GM23338 (cell line): Measurements from ENCODE around the gene SUPT6H. TPM values are rescaled to one million over a fixed set of nuclear protein-coding genes. Genes with fewer than 3 reads are reported as not detected.

Experiments
- ATAC-seq: fragments of 200-7000 bp; cut with Tn5 transposase; 3 replicates; pipeline ENCODE4 v1.9.1; 2020
- DNase-seq: peaks from one replicate; pipeline ENCODE4 v3.0.0-alpha.2; 2015; ENCODE audit warnings: low spot score
- H2AFZ ChIP-seq: fragments of 200-600 bp; sonication (generic); 2 replicates; pipeline ENCODE4 v1.8.0; 2016; ENCODE audit warnings: antibody characterized with exemption, mild to moderate bottlenecking, moderate library complexity
- H3F3A ChIP-seq: fragments of 200-600 bp; sonication (generic); replicated peaks from 2 replicates; pipeline ENCODE4 v1.8.0; 2017; ENCODE audit warnings: antibody characterized with exemption, mixed run types, low read depth
- H3K27ac ChIP-seq: fragments of 200-600 bp; sonication (generic); 2 replicates; pipeline ENCODE4 v1.6.1; 2016; ENCODE audit warnings: low read depth
- H3K27me3 ChIP-seq: fragments of 200-600 bp; sonication (generic); 2 replicates; pipeline ENCODE4 v1.8.0; 2016; ENCODE audit warnings: mild to moderate bottlenecking, mixed run types, moderate library complexity; ENCODE audit not compliant: insufficient read depth
- H3K36me3 ChIP-seq: fragments of 200-600 bp; sonication (generic); 2 replicates; pipeline ENCODE4 v1.8.0; 2016; ENCODE audit warnings: mild to moderate bottlenecking; ENCODE audit not compliant: insufficient read depth
- H3K4me1 ChIP-seq: fragments of 200-600 bp; sonication (generic); 2 replicates; pipeline ENCODE4 v1.8.0; 2016; ENCODE audit warnings: mild to moderate bottlenecking, moderate library complexity; ENCODE audit not compliant: insufficient read depth
- H3K4me2 ChIP-seq: fragments of 200-600 bp; sonication (generic); 2 replicates; pipeline ENCODE4 v1.7.1; 2017; ENCODE audit warnings: mixed run types
- H3K4me3 ChIP-seq: fragments of 200-600 bp; sonication (generic); 2 replicates; pipeline ENCODE4 v1.6.1; 2016; ENCODE audit warnings: mixed run types
- H3K79me2 ChIP-seq: fragments of 200-600 bp; sonication (generic); replicated peaks from 2 replicates; pipeline ENCODE4 v1.8.0; 2017; ENCODE audit warnings: mild to moderate bottlenecking; ENCODE audit not compliant: insufficient read depth
- H3K9me2 ChIP-seq: fragments of 200-600 bp; sonication (generic); 2 replicates; pipeline ENCODE4 v1.8.0; 2017; ENCODE audit not compliant: insufficient read depth
- H4K20me1 ChIP-seq: fragments of 200-600 bp; sonication (generic); replicated peaks from 2 replicates; pipeline ENCODE4 v1.8.0; 2017; ENCODE audit warnings: mild to moderate bottlenecking; ENCODE audit not compliant: insufficient read depth
- H3K27ac Mint-ChIP-seq: 2 replicates; pipeline ENCODE4 v1.8.0; 2020; ENCODE audit warnings: inconsistent platforms, mild to moderate bottlenecking, moderate library complexity, mixed read lengths
- H3K27me3 Mint-ChIP-seq: 3 replicates; pipeline ENCODE4 v1.8.0; 2022; ENCODE audit warnings: low read depth, mild to moderate bottlenecking, moderate library complexity, mixed read lengths, inconsistent platforms; ENCODE audit not compliant: insufficient read depth, poor library complexity
- H3K36me3 Mint-ChIP-seq: 3 replicates; pipeline ENCODE4 v1.8.0; 2021; ENCODE audit warnings: low read depth, mild to moderate bottlenecking, inconsistent platforms, moderate library complexity, mixed read lengths
- H3K4me1 Mint-ChIP-seq: 3 replicates; pipeline ENCODE4 v1.8.0; 2020; ENCODE audit warnings: mild to moderate bottlenecking, inconsistent platforms, mixed read lengths
- H3K4me3 Mint-ChIP-seq: 3 replicates; pipeline ENCODE4 v1.8.0; 2021; ENCODE audit warnings: moderate library complexity, mild to moderate bottlenecking, inconsistent platforms, mixed read lengths
- H3K9me3 Mint-ChIP-seq: 3 replicates; pipeline ENCODE4 v1.8.0; 2020; ENCODE audit warnings: moderate library complexity, mild to moderate bottlenecking, inconsistent platforms, mixed read lengths
- CREB1 ChIP-seq: fragments of 250-450 bp; sonication (Bioruptor Pico); IDR thresholded peaks from 2 replicates; pipeline ENCODE4 v1.5.0; 2020; ENCODE audit warnings: low read depth, mild to moderate bottlenecking, moderate library complexity
- CTCF ChIP-seq, 2 experiments: fragments of 200-600 bp in 1 of 2; sonication (generic) in 1 of 2; conservative IDR thresholded peaks; 2 replicates each; pipeline versions ENCODE4 v1.5.1 to v1.6.1; 2016 to 2017; ENCODE audit warnings: antibody characterized with exemption in 2 of 2, low read depth in 2 of 2, mild to moderate bottlenecking in 2 of 2, moderate library complexity in 1 of 2
- ETS1 ChIP-seq: IDR thresholded peaks from 2 replicates; pipeline ENCODE4 v1.6.1; 2016; ENCODE audit warnings: antibody characterized with exemption
- EZH2 ChIP-seq: fragments of 200-600 bp; sonication (generic); IDR thresholded peaks from one replicate; pipeline ENCODE4 v1.8.0; 2017; ENCODE audit warnings: antibody characterized with exemption, mild to moderate bottlenecking, low read depth; ENCODE audit not compliant: unreplicated experiment
- EZH2phosphoT487 ChIP-seq: fragments of 200-600 bp; sonication (generic); IDR thresholded peaks from one replicate; pipeline ENCODE4 v1.8.1; 2018; ENCODE audit warnings: antibody characterized with exemption; ENCODE audit not compliant: unreplicated experiment
- JUNB ChIP-seq: IDR thresholded peaks from one replicate; pipeline ENCODE4 v1.6.1; 2016; ENCODE audit warnings: antibody characterized with exemption; ENCODE audit not compliant: unreplicated experiment
- NANOG ChIP-seq: IDR thresholded peaks from 2 replicates; pipeline ENCODE4 v1.6.1; 2016; ENCODE audit warnings: antibody characterized with exemption, borderline replicate concordance
- POLR2AphosphoS5 ChIP-seq: IDR thresholded peaks from 2 replicates; pipeline ENCODE4 v1.6.1; 2016; ENCODE audit warnings: antibody characterized with exemption, low read depth
- REST ChIP-seq: IDR thresholded peaks from one replicate; pipeline ENCODE4 v1.6.1; 2018; ENCODE audit warnings: antibody characterized with exemption; ENCODE audit not compliant: unreplicated experiment
- STAT1 ChIP-seq: IDR thresholded peaks from one replicate; pipeline ENCODE4 v1.6.1; 2016; ENCODE audit warnings: antibody characterized with exemption; ENCODE audit not compliant: unreplicated experiment
- ZNF114 ChIP-seq: fragments of 250-450 bp; sonication (Bioruptor Pico); IDR thresholded peaks from 2 replicates; pipeline ENCODE4 v1.5.0; 2020; ENCODE audit warnings: mild to moderate bottlenecking, moderate library complexity
- ZNF331 ChIP-seq: fragments of 250-450 bp; sonication (Bioruptor Pico); IDR thresholded peaks from 2 replicates; pipeline ENCODE4 v1.5.0; 2020; ENCODE audit warnings: low read depth, mild to moderate bottlenecking, moderate library complexity
- polyA plus RNA-seq: library from polyadenylated mRNA; unstranded; fragments of >200 nt; fragmentation: Nextera tagmentation; extraction: Ambion mirVana; gene quantifications from 2 replicates; pipeline ENCODE4 v1.2.1, GENCODE V29; 2016
- total RNA-seq: library from RNA; depleted of rRNA; stranded (reverse); fragments of >200 nt; shearing (Covaris generic); gene quantifications from 2 replicates; pipeline ENCODE4 v1.2.3, GENCODE V29; 2014

The SUPT6H gene
- total and polyA plus RNA-seq, 2 experiments from 2014 or later = 17.8 to 70.7 TPM

GRCh38 chr17:28748852-28749515 is 87.0 kb downstream of the SUPT6H start (continued):
- TF ChIP-seq REST = no peak
- TF ChIP-seq POLR2AphosphoS5 = no peak
- no peak for TF ChIP-seq ZNF114 (CRISPR knock-in tag)
- TF ChIP-seq CTCF (conservative IDR thresholded peaks at IDR 0.05; ENCODE audit: low read depth in 2 of 2) = no peak
- no peak for TF ChIP-seq JUNB
- TF ChIP-seq EZH2 = no peak
- no peak for TF ChIP-seq EZH2phosphoT487
- no peak for TF ChIP-seq ETS1
- no peak for TF ChIP-seq NANOG

- H3K27me3 ChIP-seq = no peaks in the 10 kb centered on the region
- peaks cover 40% of the 10 kb centered on the region for H3K4me1 Mint-ChIP-seq
- ATAC-seq = no peak
- peaks cover 73% of the 10 kb centered on the region for H3F3A ChIP-seq
- H4K20me1 ChIP-seq = peaks cover 27% of the 10 kb centered on the region
- peaks cover 34% of the 10 kb centered on the region for H3K36me3 ChIP-seq
- no peak overlapping the region for H3K4me3 Mint-ChIP-seq
- no peaks in the 10 kb centered on the region for H3K9me2 ChIP-seq
- H3K4me3 ChIP-seq = no peak overlapping the region
- no peak overlapping the region for H2AFZ ChIP-seq
- H3K4me1 ChIP-seq = peaks cover 28% of the 10 kb centered on the region
- H3K27ac ChIP-seq = peak overlapping the region; percentile 34
- H3K27ac Mint-ChIP-seq = no peak overlapping the region
- H3K79me2 ChIP-seq = peaks cover 28% of the 10 kb centered on the region
- H3K27me3 Mint-ChIP-seq = peaks cover 55% of the 10 kb centered on the region
- TF ChIP-seq EZH2phosphoT487 (no peak), EZH2 (no peak), CREB1 (no peak), JUNB (no peak), STAT1 (no peak), ZNF331 (no peak), ETS1 (no peak)
- no peak overlapping the region for H3K4me2 ChIP-seq
- DNase-seq = peak; percentile 35
- peaks cover 77% of the 10 kb centered on the region for H3K36me3 Mint-ChIP-seq
- H3K9me3 Mint-ChIP-seq = no peaks in the 10 kb centered on the region
Measured at GRCh38 chr17:28749516-28750177, 87.6 kb downstream of the SUPT6H start.
